HG02970 (cell line): ENCODE results near the gene MON2.
A peak's percentile ranks its signal among the peaks of the same experiment; 100 is the strongest.
"Not testable (repeated sequence)": the region's sequence is repeated elsewhere in the genome, so short reads cannot be mapped to it uniquely, and the experiment has no call there.

ENCODE experiments used
- ATAC-seq: cut with Tn5 transposase; IDR thresholded peaks from one replicate; pipeline ENCODE4 v1.9.1; 2021; ENCODE audit warnings: mild to moderate bottlenecking, moderate library complexity, moderate number of reproducible peaks; ENCODE audit not compliant: unreplicated experiment, low FRiP score

The MON2 gene

GRCh38 chr12:62543324-62543723 lies 76.7 kb downstream of the MON2 start:
- no peak for ATAC-seq

- no peak for ATAC-seq
These were observed 77.1 kb downstream of the MON2 start for GRCh38 chr12:62543741-62544140.

GRCh38 chr12:62552906-62553556 lies 86.4 kb downstream of the MON2 start:
- no peak for ATAC-seq

GRCh38 chr12:62559366-62559765 lies 92.7 kb downstream of the MON2 start:
- ATAC-seq, result not testable (repeated sequence)

GRCh38 chr12:62562846-62563245 lies 96.2 kb downstream of the MON2 start:
- ATAC-seq, result no peak

- no peak for ATAC-seq
These were observed 108.4 kb downstream of the MON2 start for GRCh38 chr12:62575036-62575435.

GRCh38 chr12:62576503-62576902 lies 109.9 kb downstream of the MON2 start:
- no peak for ATAC-seq

- ATAC-seq, result no peak
These were observed 112.1 kb downstream of the MON2 start for GRCh38 chr12:62578726-62579125.

GRCh38 chr12:62581288-62582064 lies 114.8 kb downstream of the MON2 start:
- ATAC-seq, result no peak

GRCh38 chr12:62582065-62582366 lies 115.4 kb downstream of the MON2 start:
- ATAC-seq, result no peak

- no peak for ATAC-seq
These were observed 118.0 kb downstream of the MON2 start for GRCh38 chr12:62584619-62585018.

GRCh38 chr12:62586850-62587249 lies 120.2 kb downstream of the MON2 start:
- ATAC-seq, result no peak

- no peak for ATAC-seq
These were observed 122.3 kb downstream of the MON2 start for GRCh38 chr12:62588916-62589315.

GRCh38 chr12:62597253-62597652 lies 130.6 kb downstream of the MON2 start:
- no peak for ATAC-seq

GRCh38 chr12:62598846-62599245 lies 132.2 kb downstream of the MON2 start:
- ATAC-seq, result no peak

GRCh38 chr12:62599854-62600437 lies 133.3 kb downstream of the MON2 start:
- no peak for ATAC-seq

- no peak for ATAC-seq
These were observed 135.1 kb downstream of the MON2 start for GRCh38 chr12:62601765-62602164.

GRCh38 chr12:62602255-62603060 lies 135.8 kb downstream of the MON2 start:
- ATAC-seq, result peak; percentile 71

GRCh38 chr12:62603061-62603810 lies 136.6 kb downstream of the MON2 start:
- ATAC-seq, result peak; percentile 62

GRCh38 chr12:62603811-62604098 lies 137.1 kb downstream of the MON2 start:
- ATAC-seq, result no peak

GRCh38 chr12:62604373-62604772 lies 137.7 kb downstream of the MON2 start:
- no peak for ATAC-seq
